A549 (cell line): Measurements from ENCODE around the gene CLMN.

ENCODE experiments used
- CEBPB ChIP-seq, 2 experiments: fragments of >200 bp in 1 of 2; sonication (Bioruptor Twin) in 1 of 2; formaldehyde crosslinking in 1 of 2; IDR thresholded peaks; 2 replicates each; pipeline ENCODE4 v1.6.1; 2012 to 2016
- CTCF ChIP-seq: fragments of >200 bp; sonication (Bioruptor Twin); formaldehyde crosslinking; IDR thresholded peaks from 3 replicates; pipeline ENCODE4 v1.5.1; 2016
- HDAC2 ChIP-seq: fragments of 200-600 bp; sonication (generic); IDR thresholded peaks from 2 replicates; pipeline ENCODE4 v1.6.1; 2016
- MAX ChIP-seq: IDR thresholded peaks from 2 replicates; pipeline ENCODE4 v1.6.1; 2012
- PHF8 ChIP-seq: fragments of 200-600 bp; sonication (generic); IDR thresholded peaks from 2 replicates; pipeline ENCODE4 v1.6.1; 2016; ENCODE audit warnings: low read depth, mild to moderate bottlenecking, antibody characterized with exemption, moderate library complexity, borderline replicate concordance
- REST ChIP-seq: fragments of 200-600 bp; sonication (generic); IDR thresholded peaks from 2 replicates; pipeline ENCODE4 v1.6.1; 2016; ENCODE audit warnings: antibody characterized with exemption, mild to moderate bottlenecking, moderate library complexity

GRCh38 chr14:95268350-95268749 lies 51.4 kb downstream of the CLMN start:
- TF ChIP-seq CTCF (no peak), HDAC2 (no peak), MAX (no peak), REST (no peak), PHF8 (no peak), CEBPB (IDR thresholded peaks at IDR 0.05) (no peak)
